Activated CD8-positive, alpha-beta memory T cell treated with anti-CD3 and anti-CD28 coated beads for 48 hours (primary cell): ENCODE results near the gene SMIM35.
A peak's percentile ranks its signal among the peaks of the same experiment; 100 is the strongest.
"Not testable (repeated sequence)": the region's sequence is repeated elsewhere in the genome, so short reads cannot be mapped to it uniquely, and the experiment has no call there.

ENCODE experiments used
- DNase-seq, 3 experiments: peaks; one replicate each; pipeline ENCODE4 v3.0.0-alpha.2; 2020; ENCODE audit warnings: low read depth in 2 of 3, low spot score in 2 of 3

The SMIM35 gene

GRCh38 chr11:117992136-117992535 is 94.6 kb downstream of the SMIM35 start:
- no peak for DNase-seq

- DNase-seq, result no peak
These were observed 97.2 kb downstream of the SMIM35 start for GRCh38 chr11:117989351-117990102.

GRCh38 chr11:117986981-117987574 is 99.7 kb downstream of the SMIM35 start:
- no peak for DNase-seq

GRCh38 chr11:117985953-117986887 is 100.5 kb downstream of the SMIM35 start, which contains the start of gene IL10RA:
Gene IL10RA (plus strand): TSS chr11:117986394. CDS start chr11:117986468, 74 bp downstream.
- peak; percentile 77 to 88 (median 78) for DNase-seq

GRCh38 chr11:117984476-117984875 is 102.3 kb downstream of the SMIM35 start:
- DNase-seq, result no peak

- no peak for DNase-seq
These were observed 103.6 kb downstream of the SMIM35 start for GRCh38 chr11:117983163-117983475.

GRCh38 chr11:117980720-117981119 is 106.0 kb downstream of the SMIM35 start:
- no peak for DNase-seq

- no peak for DNase-seq
These were observed 106.5 kb downstream of the SMIM35 start for GRCh38 chr11:117980280-117980679.

GRCh38 chr11:117979481-117980211 is 107.1 kb downstream of the SMIM35 start:
- no peak for DNase-seq

GRCh38 chr11:117978991-117979390 is 107.8 kb downstream of the SMIM35 start:
- no peak for DNase-seq

GRCh38 chr11:117978291-117978910 is 108.4 kb downstream of the SMIM35 start:
- not testable (repeated sequence) for DNase-seq

- DNase-seq, result not testable (repeated sequence)
These were observed 109.0 kb downstream of the SMIM35 start for GRCh38 chr11:117977612-117978264.

- no peak for DNase-seq
These were observed 109.7 kb downstream of the SMIM35 start for GRCh38 chr11:117977029-117977428.

- no peak for DNase-seq
These were observed 110.3 kb downstream of the SMIM35 start for GRCh38 chr11:117976445-117976844.

GRCh38 chr11:117973503-117973860 is 113.3 kb downstream of the SMIM35 start:
- no peak for DNase-seq

GRCh38 chr11:117972629-117973502 is 113.9 kb downstream of the SMIM35 start:
- no peak for DNase-seq

- no peak for DNase-seq
These were observed 114.7 kb downstream of the SMIM35 start for GRCh38 chr11:117972044-117972443.

GRCh38 chr11:117970400-117971024 is 116.3 kb downstream of the SMIM35 start:
- no peak for DNase-seq
